Trophoblast cell (in vitro differentiated cells and primary cell): ENCODE data around the gene NRXN3.
"Not testable (repeated sequence)": the region's sequence is repeated elsewhere in the genome, so short reads cannot be mapped to it uniquely, and the experiment has no call there.

ENCODE experiments used
- DNase-seq, 2 donors: peaks; one replicate each; pipeline ENCODE4 v3.0.0-alpha.2; 2016
- H2AFZ ChIP-seq: 2 replicates; pipeline ENCODE4 v1.6.1; 2013; ENCODE audit warnings: low read length, moderate library complexity, mild to moderate bottlenecking; ENCODE audit not compliant: insufficient read depth, poor library complexity
- H2AK5ac ChIP-seq: 2 replicates; pipeline ENCODE4 v1.6.1; 2013; ENCODE audit warnings: mild to moderate bottlenecking, low read length
- H2BK120ac ChIP-seq: 2 replicates; pipeline ENCODE4 v1.6.1; 2013; ENCODE audit warnings: low read length, mild to moderate bottlenecking, moderate library complexity; ENCODE audit not compliant: insufficient read depth, poor library complexity
- H2BK12ac ChIP-seq: 2 replicates; pipeline ENCODE4 v1.6.1; 2013; ENCODE audit warnings: mild to moderate bottlenecking, low read length, moderate library complexity
- H2BK5ac ChIP-seq: 2 replicates; pipeline ENCODE4 v1.6.1; 2013; ENCODE audit warnings: low read length, low read depth, moderate library complexity, mild to moderate bottlenecking; ENCODE audit not compliant: poor library complexity
- H3K14ac ChIP-seq: 2 replicates; pipeline ENCODE4 v1.6.1; 2013; ENCODE audit warnings: mild to moderate bottlenecking, low read length
- H3K18ac ChIP-seq: 2 replicates; pipeline ENCODE4 v1.6.1; 2013; ENCODE audit warnings: mild to moderate bottlenecking, low read length
- H3K23ac ChIP-seq: 2 replicates; pipeline ENCODE4 v1.6.1; 2013; ENCODE audit warnings: low read length
- H3K27ac ChIP-seq: 2 replicates; pipeline ENCODE4 v1.5.1; 2013; ENCODE audit warnings: low read depth, mild to moderate bottlenecking, inconsistent platforms, low read length, moderate library complexity
- H3K27me3 ChIP-seq: 2 replicates; pipeline ENCODE4 v1.6.1; 2013; ENCODE audit warnings: inconsistent platforms, mild to moderate bottlenecking, low read length, moderate library complexity; ENCODE audit not compliant: insufficient read depth
- H3K36me3 ChIP-seq, 2 experiments: 1 replicate in 1 of 2; 2 replicates in 1 of 2; pipeline ENCODE4 v1.6.1; 2013; ENCODE audit warnings: low read length in 2 of 2, mild to moderate bottlenecking in 2 of 2, moderate library complexity in 1 of 2; ENCODE audit not compliant: insufficient read depth in 2 of 2, control insufficient read depth in 1 of 2
- H3K4ac ChIP-seq: 2 replicates; pipeline ENCODE4 v1.6.1; 2013; ENCODE audit warnings: low read depth, mild to moderate bottlenecking, low read length, moderate library complexity
- H3K4me1 ChIP-seq, 2 experiments: 1 replicate in 1 of 2; 2 replicates in 1 of 2; pipeline ENCODE4 v1.6.1; 2013; ENCODE audit warnings: low read length in 2 of 2, mild to moderate bottlenecking in 2 of 2, moderate library complexity in 1 of 2; ENCODE audit not compliant: insufficient read depth in 2 of 2, control insufficient read depth in 1 of 2
- H3K4me2 ChIP-seq: 2 replicates; pipeline ENCODE4 v1.6.1; 2013; ENCODE audit warnings: inconsistent platforms, mild to moderate bottlenecking, low read length, moderate library complexity
- H3K4me3 ChIP-seq: 2 replicates; pipeline ENCODE4 v1.5.1; 2013; ENCODE audit warnings: mild to moderate bottlenecking, low read depth, low read length, inconsistent platforms
- H3K79me1 ChIP-seq: one replicate; pipeline ENCODE4 v1.6.1; 2013; ENCODE audit warnings: low read length
- H3K79me2 ChIP-seq: 2 replicates; pipeline ENCODE4 v1.6.1; 2013; ENCODE audit warnings: low read length, mild to moderate bottlenecking; ENCODE audit not compliant: control insufficient read depth, insufficient read depth, poor library complexity
- H3K9ac ChIP-seq: 2 replicates; pipeline ENCODE4 v1.6.1; 2013; ENCODE audit warnings: mild to moderate bottlenecking, low read length
- H3K9me3 ChIP-seq: 2 replicates; pipeline ENCODE4 v1.6.1; 2013; ENCODE audit warnings: low read depth, mild to moderate bottlenecking, control low read depth, inconsistent platforms, low read length; ENCODE audit not compliant: insufficient read depth
- H4K12ac ChIP-seq: 2 replicates; pipeline ENCODE4 v1.6.1; 2013; ENCODE audit warnings: low read depth, mild to moderate bottlenecking, low read length, moderate library complexity
- H4K8ac ChIP-seq: 2 replicates; pipeline ENCODE4 v1.6.1; 2013; ENCODE audit warnings: low read depth, mild to moderate bottlenecking, low read length, moderate library complexity
- H4K91ac ChIP-seq: one replicate; pipeline ENCODE4 v1.6.1; 2013; ENCODE audit warnings: low read depth, mild to moderate bottlenecking, low read length, moderate library complexity
- WGBS: extraction: QIAGEN DNeasy Blood & Tissue Kit; methylation state at CpG from one replicate; pipeline ENCODE4 v1.1.7; 2013; ENCODE audit warnings: missing lambda C conversion rate; ENCODE audit not compliant: insufficient read length, insufficient coverage; ENCODE audit errors: extremely low coverage; 5-methylcytosine and 5-hydroxymethylcytosine counted together

The NRXN3 gene

DNA sequence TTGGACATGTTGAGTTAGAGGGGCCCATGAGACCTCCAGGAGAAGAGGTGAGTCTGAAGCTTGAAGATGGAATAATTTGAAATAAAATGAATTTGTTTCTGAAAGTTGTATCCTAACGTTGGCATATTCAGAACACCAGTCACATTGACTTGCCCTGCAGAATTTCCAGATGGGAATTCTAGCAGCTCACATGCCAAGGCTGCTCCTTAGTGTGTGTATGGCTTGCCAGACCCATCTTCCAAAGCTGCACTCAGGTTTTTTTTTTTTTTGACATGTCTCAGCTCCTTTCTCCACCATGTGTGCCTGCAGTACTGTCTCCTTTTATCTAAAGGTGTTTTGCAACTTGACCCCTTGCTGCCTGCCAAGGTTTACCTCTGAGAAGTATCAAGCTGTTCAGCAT, 261.9 kb downstream of the NRXN3 start:
- Histone ChIP-seq H3K14ac (no peak overlapping the region), H3K4me3 (no peak overlapping the region), H3K79me2 (no peaks in the 10 kb centered on the region), H3K4ac (no peak overlapping the region), H2AFZ (no peak overlapping the region), H4K8ac (no peak overlapping the region), H3K9me3 (no peaks in the 10 kb centered on the region), H3K27ac (no peak overlapping the region), H2AK5ac (no peak overlapping the region), H4K12ac (no peak overlapping the region), H2BK120ac (no peak overlapping the region), H3K23ac (no peak overlapping the region), H3K4me2 (no peak overlapping the region), H3K4me1 (no peaks in the 10 kb centered on the region), H3K27me3 (no peaks in the 10 kb centered on the region), H2BK5ac (no peak overlapping the region), H3K9ac (no peak overlapping the region), H4K91ac (no peak overlapping the region), H3K36me3 (no peaks in the 10 kb centered on the region), H3K79me1 (no peaks in the 10 kb centered on the region), H2BK12ac (no peak overlapping the region), H3K18ac (no peak overlapping the region)
- no CpG with 5 or more reads among the region's 1 CpG for WGBS
- no peak for DNase-seq

DNA sequence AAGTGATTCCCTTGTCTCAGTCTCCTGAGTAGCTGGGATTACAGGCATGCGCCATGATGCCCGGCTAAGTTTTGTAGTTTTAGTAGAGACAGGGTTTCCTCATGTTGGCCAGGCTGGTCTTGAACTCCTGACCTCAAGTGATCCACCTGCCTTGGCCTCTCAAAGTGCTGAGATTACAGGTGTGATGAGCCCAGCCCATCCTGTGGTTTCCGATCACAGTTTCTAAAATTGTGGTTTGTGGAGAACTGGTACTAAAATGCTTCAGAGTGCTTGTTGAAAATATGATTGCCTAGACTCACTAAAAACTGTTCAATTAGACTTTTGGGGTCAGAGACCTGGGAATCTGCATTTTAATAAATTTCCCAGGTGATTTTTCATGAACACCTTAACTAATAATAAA, 267.3 kb downstream of the NRXN3 start:
- not testable (repeated sequence) for H3K79me1 ChIP-seq, H4K91ac ChIP-seq, H3K27me3 ChIP-seq, H2BK120ac ChIP-seq, H2AFZ ChIP-seq, H3K9me3 ChIP-seq, H3K27ac ChIP-seq, H4K12ac ChIP-seq, H3K79me2 ChIP-seq, H2AK5ac ChIP-seq, H3K14ac ChIP-seq, H3K18ac ChIP-seq, H3K4me1 ChIP-seq, H3K36me3 ChIP-seq, H3K4me3 ChIP-seq, H2BK12ac ChIP-seq, H3K4ac ChIP-seq, DNase-seq, H3K4me2 ChIP-seq, H2BK5ac ChIP-seq, H3K9ac ChIP-seq, H3K23ac ChIP-seq, H4K8ac ChIP-seq
- WGBS, result no CpG with 5 or more reads among the region's 3 CpGs

DNA sequence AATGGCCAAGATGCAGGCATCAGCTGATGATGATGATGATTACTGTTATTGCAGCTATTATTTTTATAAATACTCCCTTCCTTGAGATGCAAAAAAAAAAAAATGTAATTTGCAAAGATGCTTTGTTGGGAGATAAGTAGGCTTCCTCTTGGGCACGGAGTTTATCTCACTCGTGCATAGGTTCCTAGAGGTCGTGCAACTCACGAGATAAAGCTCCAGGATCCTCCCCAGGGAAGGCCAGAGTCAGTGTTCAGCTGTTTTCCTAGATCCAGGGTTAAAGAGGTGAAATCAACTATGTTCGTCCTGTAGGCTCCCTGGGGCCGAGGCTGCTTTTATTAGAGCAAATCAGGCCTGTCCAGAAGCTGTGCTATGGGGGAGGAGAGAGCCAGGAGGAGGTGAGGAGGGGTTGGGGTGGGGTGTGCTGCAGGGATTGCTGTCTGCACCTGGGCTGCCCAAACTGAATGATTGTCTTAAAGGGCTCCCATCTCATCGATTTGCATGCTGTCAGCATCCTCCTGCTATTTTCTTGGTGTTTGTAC, 270.3 kb downstream of the NRXN3 start:
- no peak overlapping the region for H3K4me2 ChIP-seq
- no peak overlapping the region for H2BK12ac ChIP-seq
- H3K36me3 ChIP-seq, result no peaks in the 10 kb centered on the region
- H3K23ac ChIP-seq, result no peak overlapping the region
- no peak overlapping the region for H3K14ac ChIP-seq
- no peak overlapping the region for H2BK120ac ChIP-seq
- no peaks in the 10 kb centered on the region for H3K9me3 ChIP-seq
- H3K18ac ChIP-seq, result no peak overlapping the region
- WGBS, result no CpG with 5 or more reads among the region's 7 CpGs
- H3K27me3 ChIP-seq, result no peaks in the 10 kb centered on the region
- H3K4me3 ChIP-seq, result no peak overlapping the region
- no peak overlapping the region for H3K9ac ChIP-seq
- no peak overlapping the region for H2BK5ac ChIP-seq
- no peaks in the 10 kb centered on the region for H3K79me2 ChIP-seq
- H3K4ac ChIP-seq, result no peak overlapping the region
- H3K4me1 ChIP-seq, result no peaks in the 10 kb centered on the region
- no peak overlapping the region for H2AFZ ChIP-seq
- H3K79me1 ChIP-seq, result no peaks in the 10 kb centered on the region
- H4K12ac ChIP-seq, result no peak overlapping the region
- no peak overlapping the region for H4K8ac ChIP-seq
- H2AK5ac ChIP-seq, result no peak overlapping the region
- H3K27ac ChIP-seq, result no peak overlapping the region
- no peak overlapping the region for H4K91ac ChIP-seq
- DNase-seq, result no peak

DNA sequence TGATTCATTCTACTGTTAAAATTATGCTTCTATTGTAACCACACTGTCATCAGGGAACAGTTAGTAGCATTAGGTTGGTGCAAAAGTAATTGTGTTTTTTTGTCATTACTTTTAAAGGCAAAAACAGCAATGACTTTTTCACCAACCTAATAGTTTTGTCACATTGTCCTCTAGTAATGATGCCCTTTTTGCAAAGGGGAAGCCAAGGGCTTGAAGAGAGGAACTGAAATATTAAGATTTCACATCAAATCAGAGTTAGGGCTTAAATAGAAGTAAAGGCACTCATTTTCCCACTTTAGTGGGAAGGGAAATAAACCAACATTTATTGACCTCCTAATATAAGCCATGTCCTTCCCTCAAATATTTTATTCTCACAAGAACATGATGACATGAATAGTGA, 273.7 kb downstream of the NRXN3 start:
- no peak for DNase-seq
- Histone ChIP-seq H3K36me3 (no peaks in the 10 kb centered on the region), H2BK12ac (no peak overlapping the region), H3K4me3 (no peak overlapping the region), H3K14ac (no peak overlapping the region), H2AK5ac (no peak overlapping the region), H2BK5ac (no peak overlapping the region), H4K91ac (no peak overlapping the region), H3K4ac (no peak overlapping the region), H3K9me3 (no peaks in the 10 kb centered on the region), H2BK120ac (no peak overlapping the region), H3K27ac (no peak overlapping the region), H4K12ac (no peak overlapping the region), H3K18ac (no peak overlapping the region), H3K4me1 (no peaks in the 10 kb centered on the region), H2AFZ (no peak overlapping the region), H3K79me2 (no peaks in the 10 kb centered on the region), H3K79me1 (no peaks in the 10 kb centered on the region), H4K8ac (no peak overlapping the region), H3K4me2 (no peak overlapping the region), H3K9ac (no peak overlapping the region), H3K27me3 (no peaks in the 10 kb centered on the region), H3K23ac (no peak overlapping the region)
